AG04449 (cell line): ENCODE results near the gene KCNQ1.

ENCODE experiments used
- CTCF ChIA-PET: fragments of 350-600 bp; formaldehyde crosslinking; extraction: SDS; loops from one replicate; lab custom pipeline; 2021; ENCODE audit warnings: antibody characterized with exemption; lab: Yijun Ruan, JAX
- POLR2A ChIA-PET: fragments of 400-600, 350-600 bp; formaldehyde crosslinking; extraction: SDS; loops from one replicate; lab custom pipeline; 2020; ENCODE audit warnings: antibody characterized with exemption, inconsistent platforms; lab: Yijun Ruan, JAX
- DNase-seq: peaks from one replicate; pipeline ENCODE4 v3.0.0-alpha.2; 2010; ENCODE audit warnings: low read depth, low spot score
- H3K4me3 ChIP-seq: 2 replicates; pipeline ENCODE4 v1.5.1; 2011; ENCODE audit warnings: low read depth, mild to moderate bottlenecking, control low read depth, low read length
- TF ChIP-seq, protein P1 (sequence below): IDR thresholded peaks from one replicate; pipeline ENCODE4 v1.5.1; 2011; ENCODE audit warnings: mild to moderate bottlenecking, moderate library complexity, low read length, control low read depth, inconsistent platforms; ENCODE audit not compliant: insufficient read depth; ENCODE audit errors: missing control alignments

KCNQ1 gene

DNA sequence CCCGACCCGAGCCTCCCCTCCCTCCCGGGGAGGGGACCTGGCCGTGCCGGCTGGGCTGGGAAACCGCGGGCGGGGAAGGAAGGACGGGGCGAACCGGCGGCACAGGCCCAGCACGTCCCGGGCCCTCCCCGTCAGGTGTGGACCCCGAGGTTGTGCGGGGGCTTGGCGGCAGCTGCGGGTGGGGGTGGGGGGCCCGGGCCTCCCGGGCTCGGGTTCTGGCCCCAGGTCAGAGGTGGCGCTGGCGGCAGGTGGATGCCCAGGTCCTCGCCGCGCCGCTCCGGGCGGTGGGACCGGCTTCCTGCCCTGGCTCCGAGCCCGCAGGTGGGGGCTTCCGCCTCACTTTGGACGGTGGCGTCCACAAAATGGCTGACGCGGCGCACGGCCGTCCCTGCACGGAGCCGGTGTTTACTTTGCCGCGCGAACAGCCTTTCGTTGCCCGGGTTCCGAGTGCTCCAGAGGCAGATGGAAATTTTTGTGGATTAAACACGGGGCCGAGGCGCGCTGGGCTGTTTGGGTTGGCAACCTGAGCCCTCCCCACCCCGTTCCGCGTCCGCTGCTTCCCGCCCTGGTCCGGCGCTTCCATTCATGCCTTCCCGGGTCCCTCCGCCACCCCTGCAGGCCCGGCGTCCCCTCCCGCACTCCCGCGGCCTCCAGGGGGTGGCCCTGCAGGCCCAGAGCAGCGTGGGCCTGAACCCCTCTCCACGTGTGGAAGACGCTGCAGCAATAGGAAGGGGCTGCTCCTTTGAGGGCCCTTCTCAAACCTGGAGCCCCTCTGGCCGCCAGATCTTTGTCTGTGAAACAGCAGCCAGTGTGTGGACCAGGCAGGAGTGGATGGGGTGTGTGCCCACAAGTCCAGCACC, 346.9 kb downstream of the KCNQ1 start:
- ChIA-PET POLR2A (no interaction called here), CTCF (no interaction called here)
- TF ChIP-seq, protein P1, sequence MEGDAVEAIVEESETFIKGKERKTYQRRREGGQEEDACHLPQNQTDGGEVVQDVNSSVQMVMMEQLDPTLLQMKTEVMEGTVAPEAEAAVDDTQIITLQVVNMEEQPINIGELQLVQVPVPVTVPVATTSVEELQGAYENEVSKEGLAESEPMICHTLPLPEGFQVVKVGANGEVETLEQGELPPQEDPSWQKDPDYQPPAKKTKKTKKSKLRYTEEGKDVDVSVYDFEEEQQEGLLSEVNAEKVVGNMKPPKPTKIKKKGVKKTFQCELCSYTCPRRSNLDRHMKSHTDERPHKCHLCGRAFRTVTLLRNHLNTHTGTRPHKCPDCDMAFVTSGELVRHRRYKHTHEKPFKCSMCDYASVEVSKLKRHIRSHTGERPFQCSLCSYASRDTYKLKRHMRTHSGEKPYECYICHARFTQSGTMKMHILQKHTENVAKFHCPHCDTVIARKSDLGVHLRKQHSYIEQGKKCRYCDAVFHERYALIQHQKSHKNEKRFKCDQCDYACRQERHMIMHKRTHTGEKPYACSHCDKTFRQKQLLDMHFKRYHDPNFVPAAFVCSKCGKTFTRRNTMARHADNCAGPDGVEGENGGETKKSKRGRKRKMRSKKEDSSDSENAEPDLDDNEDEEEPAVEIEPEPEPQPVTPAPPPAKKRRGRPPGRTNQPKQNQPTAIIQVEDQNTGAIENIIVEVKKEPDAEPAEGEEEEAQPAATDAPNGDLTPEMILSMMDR: no peak
- no peak for DNase-seq
- 0 out of 2 replicates have a peak overlapping the region, but pooled peaks have one; percentile 12 for H3K4me3 ChIP-seq

GRCh38 chr11:2792381-2793250, 347.8 kb downstream of the KCNQ1 start:
- CTCF ChIA-PET: no interaction called here
- TF ChIP-seq, protein P1: no peak
- no peak overlapping the region for H3K4me3 ChIP-seq
- POLR2A ChIA-PET: no interaction called here
- DNase-seq: no peak

GRCh38 chr11:2793701-2794045, 348.9 kb downstream of the KCNQ1 start:
- DNase-seq: no peak
- H3K4me3 ChIP-seq: no peak overlapping the region
- ChIA-PET CTCF (no interaction called here), POLR2A (no interaction called here)
- TF ChIP-seq, protein P1: no peak

- CTCF ChIA-PET: no interaction called here
- no peak overlapping the region for H3K4me3 ChIP-seq
- POLR2A ChIA-PET: no interaction called here
- TF ChIP-seq, protein P1: no peak
- no peak for DNase-seq
These were observed 349.5 kb downstream of the KCNQ1 start for GRCh38 chr11:2794046-2794967.

DNA sequence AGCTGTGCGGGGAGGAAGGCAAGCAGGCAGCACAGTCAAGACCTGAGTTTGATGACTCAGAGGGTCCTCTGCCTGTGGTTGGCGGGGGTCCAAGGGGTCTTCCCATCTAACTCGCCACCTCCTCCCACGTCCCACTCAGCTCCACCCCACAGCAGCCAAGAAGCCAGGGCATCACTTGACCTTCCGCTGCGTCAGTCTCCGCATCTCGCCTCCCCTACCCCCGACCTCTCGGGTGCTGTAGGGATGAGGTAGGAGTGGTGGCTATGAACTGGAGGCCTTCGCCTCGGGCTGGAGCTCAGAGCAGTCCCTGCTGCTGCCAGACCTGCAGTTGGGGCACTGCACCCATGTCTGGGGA, 350.1 kb downstream of the KCNQ1 start:
- TF ChIP-seq, protein P1: no peak
- no peak for DNase-seq
- ChIA-PET POLR2A (no interaction called here), CTCF (no interaction called here)
- H3K4me3 ChIP-seq: no peak overlapping the region
